ENCODE results near the gene DNAJB4. TPM values are rescaled to one million over a fixed set of nuclear protein-coding genes. Genes with fewer than 3 reads are reported as not detected.

Gene DNAJB4
- total and polyA plus RNA-seq, 2 donors (not counting 3 experiments of a cell fraction or from before 2014, with no cell fraction given) = 30.4 to 136 TPM

DNA sequence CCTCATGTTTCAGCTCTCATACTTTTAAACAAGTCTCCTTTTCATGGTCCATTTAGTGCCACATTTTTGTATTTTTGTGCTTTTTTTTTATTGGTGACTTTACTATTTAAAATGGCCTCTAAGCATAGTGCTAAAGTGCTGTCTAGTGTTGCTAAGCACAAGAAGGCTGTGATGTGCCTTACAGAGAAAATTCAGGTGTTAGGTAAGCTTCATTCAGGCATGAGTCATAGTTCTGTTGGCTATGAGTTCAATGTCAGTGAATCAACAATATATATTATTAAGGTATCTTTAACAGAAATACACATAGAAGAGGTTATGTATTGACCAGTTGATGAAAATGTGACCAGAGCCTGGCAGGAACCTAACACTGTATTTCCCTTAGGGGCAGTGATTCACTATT is 13.1 kb upstream of the DNAJB4 start:
- Histone ChIP-seq H3K27ac (ENCODE audit: insufficient read depth, low read depth, low read length) (no peak overlapping the region), H3K9ac (replicated peaks; ENCODE audit: extremely low read depth, insufficient read depth, low read length) (no peak overlapping the region), H3K36me3 (ENCODE audit: control insufficient read depth in 2 of 2, extremely low read depth in 1 of 2, insufficient read depth in 2 of 2, low read length in 2 of 2) (peaks cover 3 to 7% of the 10 kb centered on the region in 2 experiments), H3K79me2 (ENCODE audit: control insufficient read depth, insufficient read depth, low read length) (peaks cover 51% of the 10 kb centered on the region), H3K27me3 (ENCODE audit: control insufficient read depth in 2 of 2, insufficient read depth in 2 of 2, low read length in 2 of 2) (no peaks in the 10 kb centered on the region), H3K4me1 (ENCODE audit: control insufficient read depth, extremely low read depth, insufficient read depth, low read length) (no peaks in the 10 kb centered on the region), H3K9me3 (replicated peaks; ENCODE audit: control insufficient read depth, insufficient read depth, low read length) (no peaks in the 10 kb centered on the region), H2AFZ (ENCODE audit: low read depth, low read length) (no peak overlapping the region), H3K4me3 (replicated peaks in 1 of 3; ENCODE audit: insufficient read depth in 1 of 3, low read depth in 1 of 3, low read length in 3 of 3) (no peak overlapping the region), H3K4me2 (ENCODE audit: insufficient read depth, low read length) (no peak overlapping the region), H4K20me1 (replicated peaks; ENCODE audit: control insufficient read depth, extremely low read depth, insufficient read depth, low read length) (peaks cover 5% of the 10 kb centered on the region), H3K9me1 (replicated peaks; ENCODE audit: control insufficient read depth, extremely low read depth, insufficient read depth, low read length) (no peaks in the 10 kb centered on the region)
- ChIA-PET CTCF (interaction anchor here (1.0 to 1.2 kb wide), 2 partner anchors 11 to 13 kb away, joined by 3 to 4 read pairs; partner anchors contain the start of gene FUBP1), POLR2A (interaction anchor here (0.8 kb wide), 1 partner anchor 13 kb away, joined by 3 read pairs; the partner anchor contains the start of gene FUBP1)
- DNase-seq (ENCODE audit: low read depth, low spot score) = no peak
- no peak for TF ChIP-seq MYC (IDR thresholded peaks at IDR 0.05; ENCODE audit: low read depth, low read length)
- no peak for TF ChIP-seq POLR2AphosphoS5 (IDR thresholded peaks at IDR 0.05; ENCODE audit: insufficient read depth, low read depth, low read length)
- TF ChIP-seq EZH2 (IDR thresholded peaks at IDR 0.05; ENCODE audit: borderline replicate concordance, low read depth, low read length, severe bottlenecking) = no peak
- TF ChIP-seq FOS (IDR thresholded peaks at IDR 0.05; ENCODE audit: borderline replicate concordance, insufficient read depth, low read length) = no peak
- TF ChIP-seq, protein P1, sequence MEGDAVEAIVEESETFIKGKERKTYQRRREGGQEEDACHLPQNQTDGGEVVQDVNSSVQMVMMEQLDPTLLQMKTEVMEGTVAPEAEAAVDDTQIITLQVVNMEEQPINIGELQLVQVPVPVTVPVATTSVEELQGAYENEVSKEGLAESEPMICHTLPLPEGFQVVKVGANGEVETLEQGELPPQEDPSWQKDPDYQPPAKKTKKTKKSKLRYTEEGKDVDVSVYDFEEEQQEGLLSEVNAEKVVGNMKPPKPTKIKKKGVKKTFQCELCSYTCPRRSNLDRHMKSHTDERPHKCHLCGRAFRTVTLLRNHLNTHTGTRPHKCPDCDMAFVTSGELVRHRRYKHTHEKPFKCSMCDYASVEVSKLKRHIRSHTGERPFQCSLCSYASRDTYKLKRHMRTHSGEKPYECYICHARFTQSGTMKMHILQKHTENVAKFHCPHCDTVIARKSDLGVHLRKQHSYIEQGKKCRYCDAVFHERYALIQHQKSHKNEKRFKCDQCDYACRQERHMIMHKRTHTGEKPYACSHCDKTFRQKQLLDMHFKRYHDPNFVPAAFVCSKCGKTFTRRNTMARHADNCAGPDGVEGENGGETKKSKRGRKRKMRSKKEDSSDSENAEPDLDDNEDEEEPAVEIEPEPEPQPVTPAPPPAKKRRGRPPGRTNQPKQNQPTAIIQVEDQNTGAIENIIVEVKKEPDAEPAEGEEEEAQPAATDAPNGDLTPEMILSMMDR (IDR thresholded peaks at IDR 0.05; ENCODE audit: extremely low read depth in 1 of 2, insufficient read depth in 1 of 2, low read depth in 1 of 2, low read length in 2 of 2) = no peak
- no peak for TF ChIP-seq JUN (IDR thresholded peaks at IDR 0.05; ENCODE audit: borderline replicate concordance, insufficient read depth, insufficient read length, low read depth)
- TF ChIP-seq, protein P2, sequence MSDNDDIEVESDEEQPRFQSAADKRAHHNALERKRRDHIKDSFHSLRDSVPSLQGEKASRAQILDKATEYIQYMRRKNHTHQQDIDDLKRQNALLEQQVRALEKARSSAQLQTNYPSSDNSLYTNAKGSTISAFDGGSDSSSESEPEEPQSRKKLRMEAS (IDR thresholded peaks at IDR 0.05; ENCODE audit: insufficient read depth, insufficient read length) = no peak
- no peak for TF ChIP-seq GATA2 (IDR thresholded peaks at IDR 0.05; ENCODE audit: insufficient read depth, insufficient read length, low read depth, low read length)
- TF ChIP-seq POLR2A (IDR thresholded peaks at IDR 0.05; ENCODE audit: low read depth, low read length) = no peak
- no TSS peak for BruUV-seq (replicated peaks)
- dilution Hi-C loops (cut with MboI; ENCODE audit: extremely low pct_ligation_motif_present, low sequenced_read_pairs) = no loop called here
- no peak for FAIRE-seq
- intact Hi-C loops (cut with micrococcal nuclease) = no loop called here
